ENCODE results near the gene KDM7A.

Gene KDM7A

GRCh38 chr7:140035400-140036223 lies 141.2 kb downstream of the KDM7A start:
- no peak for TF ChIP-seq CTCF (IDR thresholded peaks at IDR 0.05; ENCODE audit: low read depth, low read length, missing control alignments)
- no peak for DNase-seq (ENCODE audit: low read depth)
- H3K4me3 ChIP-seq (ENCODE audit: low read depth, low read length) = no peak overlapping the region
